ENCODE data around the gene FTO. TPM values are rescaled to one million over a fixed set of nuclear protein-coding genes. Genes with fewer than 3 reads are reported as not detected.

The FTO gene
- total RNA-seq, 4 donors from 2014 or later, result 102 to 138 (median 130) TPM

- no peak for ATAC-seq
- Histone ChIP-seq H3K27ac (no peak overlapping the region), H3K9me3 (peaks cover 0 to 6% (median 0%) of the 10 kb centered on the region in 3 donors), H3K4me1 (no peaks in the 10 kb centered on the region), H3K36me3 (peaks cover 0 to 12% of the 10 kb centered on the region in 2 donors), H3K4me3 (no peak overlapping the region), H3K27me3 (no peaks in the 10 kb centered on the region)
- TF ChIP-seq POLR2A (IDR thresholded peaks at IDR 0.05) (no peak), EP300 (IDR thresholded peaks at IDR 0.05) (no peak), CTCF (IDR thresholded peaks at IDR 0.05) (no peak), POLR2AphosphoS5 (IDR thresholded peaks at IDR 0.05) (no peak)
These were observed 151.1 kb downstream of the FTO start for GRCh38 chr16:53855056-53855455.

- H3K27me3 ChIP-seq, result no peaks in the 10 kb centered on the region
- TF ChIP-seq POLR2A (IDR thresholded peaks at IDR 0.05) (no peak), CTCF (IDR thresholded peaks at IDR 0.05) (no peak), EP300 (IDR thresholded peaks at IDR 0.05) (no peak), POLR2AphosphoS5 (IDR thresholded peaks at IDR 0.05) (no peak)
- WGBS, 2 donors (ENCODE audit: low coverage in 1 of 2), result 100% methylated on average over 1 of the region's 1 CpG
- peaks cover 0 to 12% of the 10 kb centered on the region in 2 donors for H3K36me3 ChIP-seq
- H3K9me3 ChIP-seq, result peaks cover 0 to 6% (median 0%) of the 10 kb centered on the region in 3 donors
- H3K27ac ChIP-seq, result no peak overlapping the region
- H3K4me3 ChIP-seq, result no peak overlapping the region
- H3K4me1 ChIP-seq, result no peaks in the 10 kb centered on the region
- ATAC-seq, result no peak
These were observed 151.6 kb downstream of the FTO start for GRCh38 chr16:53855511-53855910.

GRCh38 chr16:53859995-53860540 is 156.1 kb downstream of the FTO start:
- Histone ChIP-seq H3K4me3 (no peak overlapping the region), H3K4me1 (no peaks in the 10 kb centered on the region), H3K9me3 (no peaks in the 10 kb centered on the region), H3K36me3 (peaks cover 0 to 27% of the 10 kb centered on the region in 2 donors), H3K27ac (no peak overlapping the region), H3K27me3 (no peaks in the 10 kb centered on the region)
- no peak for ATAC-seq
- TF ChIP-seq EP300 (IDR thresholded peaks at IDR 0.05) (no peak), POLR2AphosphoS5 (IDR thresholded peaks at IDR 0.05) (no peak), POLR2A (IDR thresholded peaks at IDR 0.05) (no peak), CTCF (IDR thresholded peaks at IDR 0.05) (no peak)
- WGBS, 2 donors (ENCODE audit: low coverage in 1 of 2), result 71 to 97% methylated on average over 2 of the region's 2 CpGs

- no peak for ATAC-seq
- no peaks in the 10 kb centered on the region for H3K9me3 ChIP-seq
- no peaks in the 10 kb centered on the region for H3K27me3 ChIP-seq
- no peaks in the 10 kb centered on the region for H3K4me1 ChIP-seq
- H3K36me3 ChIP-seq, result peaks cover 0 to 24% of the 10 kb centered on the region in 2 donors
- 89 to 100% methylated on average over 1 of the region's 2 CpGs for WGBS, 2 donors (ENCODE audit: low coverage in 1 of 2)
- H3K4me3 ChIP-seq, result no peak overlapping the region
- TF ChIP-seq POLR2AphosphoS5 (IDR thresholded peaks at IDR 0.05) (no peak), POLR2A (IDR thresholded peaks at IDR 0.05) (no peak)
- no peak overlapping the region for H3K27ac ChIP-seq
These were observed 159.9 kb downstream of the FTO start for GRCh38 chr16:53863861-53864260.

GRCh38 chr16:53864819-53865493 is 161.0 kb downstream of the FTO start:
- WGBS, 2 donors (ENCODE audit: low coverage in 1 of 2), result 81 to 90% methylated on average over 2 of the region's 2 CpGs
- no peaks in the 10 kb centered on the region for H3K27me3 ChIP-seq
- H3K36me3 ChIP-seq, result peaks cover 0 to 15% of the 10 kb centered on the region in 2 donors
- peak overlapping the region in 1 of 4 donors; percentile 4 for H3K27ac ChIP-seq
- H3K4me3 ChIP-seq, result no peak overlapping the region
- no peak for ATAC-seq
- TF ChIP-seq EP300 (IDR thresholded peaks at IDR 0.05) (no peak), POLR2AphosphoS5 (IDR thresholded peaks at IDR 0.05) (no peak), CTCF (IDR thresholded peaks at IDR 0.05) (no peak), POLR2A (IDR thresholded peaks at IDR 0.05) (no peak)
- no peaks in the 10 kb centered on the region for H3K4me1 ChIP-seq
- H3K9me3 ChIP-seq, result no peaks in the 10 kb centered on the region
